GM23248 (cell line): Measurements from ENCODE around the gene UBASH3B. TPM values are rescaled to one million over a fixed set of nuclear protein-coding genes. Genes with fewer than 3 reads are reported as not detected.
A peak's percentile ranks its signal among the peaks of the same experiment; 100 is the strongest.

Source experiments
- DNase-seq: peaks from one replicate; pipeline ENCODE4 v3.0.0-alpha.2; 2015
- H2AFZ ChIP-seq: fragments of 200-600 bp; sonication (generic); 2 replicates; pipeline ENCODE4 v1.6.1; 2016; ENCODE audit warnings: antibody characterized with exemption
- H3F3A ChIP-seq: fragments of 200-600 bp; sonication (generic); 2 replicates; pipeline ENCODE4 v1.6.1; 2016; ENCODE audit warnings: mild to moderate bottlenecking, antibody characterized with exemption, mixed run types; ENCODE audit not compliant: insufficient read depth
- H3K27ac ChIP-seq: fragments of 200-600 bp; sonication (generic); 2 replicates; pipeline ENCODE4 v1.5.1; 2016; ENCODE audit warnings: mild to moderate bottlenecking
- H3K27me3 ChIP-seq: fragments of 200-600 bp; sonication (generic); replicated peaks from 2 replicates; pipeline ENCODE4 v1.6.1; 2016; ENCODE audit warnings: mild to moderate bottlenecking; ENCODE audit not compliant: insufficient read depth
- H3K36me3 ChIP-seq: fragments of 200-600 bp; sonication (generic); 2 replicates; pipeline ENCODE4 v1.6.1; 2016; ENCODE audit warnings: low read depth, mild to moderate bottlenecking
- H3K4me1 ChIP-seq: fragments of 200-600 bp; sonication (generic); 2 replicates; pipeline ENCODE4 v1.6.1; 2016; ENCODE audit warnings: mild to moderate bottlenecking; ENCODE audit not compliant: insufficient read depth
- H3K4me2 ChIP-seq: fragments of 200-600 bp; sonication (generic); one replicate; pipeline ENCODE4 v1.6.1; 2016; ENCODE audit warnings: mild to moderate bottlenecking; ENCODE audit not compliant: unreplicated experiment
- H3K4me3 ChIP-seq: fragments of 200-600 bp; sonication (generic); 2 replicates; pipeline ENCODE4 v1.5.1; 2016; ENCODE audit warnings: mild to moderate bottlenecking
- H3K79me2 ChIP-seq: fragments of 200-600 bp; sonication (generic); 2 replicates; pipeline ENCODE4 v1.6.1; 2016; ENCODE audit warnings: mild to moderate bottlenecking; ENCODE audit not compliant: insufficient read depth
- H3K9ac ChIP-seq: fragments of 200-600 bp; sonication (generic); 2 replicates; pipeline ENCODE4 v1.6.1; 2016; ENCODE audit warnings: mild to moderate bottlenecking
- H3K9me2 ChIP-seq: fragments of 200-600 bp; sonication (generic); 2 replicates; pipeline ENCODE4 v1.6.1; 2016; ENCODE audit warnings: mixed run types, mild to moderate bottlenecking, moderate library complexity; ENCODE audit not compliant: insufficient read depth
- H3K9me3 ChIP-seq: fragments of 200-600 bp; sonication (generic); one replicate; pipeline ENCODE4 v1.6.1; 2017; ENCODE audit warnings: low read depth
- H4K20me1 ChIP-seq: fragments of 200-600 bp; sonication (generic); 2 replicates; pipeline ENCODE4 v1.6.0; 2016; ENCODE audit not compliant: insufficient read depth
- EZH2 ChIP-seq: fragments of 200-600 bp; sonication (generic); IDR thresholded peaks from 2 replicates; pipeline ENCODE4 v1.6.1; 2018; ENCODE audit warnings: antibody characterized with exemption, mild to moderate bottlenecking; ENCODE audit not compliant: insufficient read depth, poor library complexity, severe bottlenecking
- EZH2phosphoT487 ChIP-seq: fragments of 200-600 bp; sonication (generic); IDR thresholded peaks from 2 replicates; pipeline ENCODE4 v1.6.1; 2018; ENCODE audit warnings: antibody characterized with exemption, moderate library complexity, mild to moderate bottlenecking, low read depth; ENCODE audit not compliant: insufficient read depth
- WGBS, 2 experiments: methylation state at CpG; one replicate each; pipeline ENCODE4 v1.1.6; 2015 to 2017; ENCODE audit warnings: low lambda C conversion rate in 2 of 2, low coverage in 1 of 2; ENCODE audit errors: missing lambda C conversion rate in 2 of 2; 5-methylcytosine and 5-hydroxymethylcytosine counted together
- in situ Hi-C: fragments of 300-500 bp; cut with MboI; formaldehyde crosslinking; loops from 2 replicates; pipeline ENCODE4 v1.15.0; 2020
- polyA plus RNA-seq: library from polyadenylated mRNA; unstranded; fragments of >200 nt; fragmentation: Nextera tagmentation; extraction: Ambion mirVana; gene quantifications from 2 replicates; pipeline ENCODE4 v1.2.1, GENCODE V29; 2016
- total RNA-seq: library from RNA; depleted of rRNA; stranded (reverse); fragments of >200 nt; shearing (Covaris generic); gene quantifications from 2 replicates; pipeline ENCODE4 v1.2.3, GENCODE V29; 2014

Gene UBASH3B
- total and polyA plus RNA-seq, 2 experiments from 2014 or later = 15.5 to 19.7 TPM

GRCh38 chr11:122784325-122784955 is 128.9 kb downstream of the UBASH3B start:
- Histone ChIP-seq H3K9me3 (no peaks in the 10 kb centered on the region), H3K4me2 (peak overlapping the region; percentile 29), H3K27ac (peak overlapping the region; percentile 90), H3K36me3 (no peaks in the 10 kb centered on the region), H3K4me1 (peaks cover 19% of the 10 kb centered on the region), H3F3A (peaks cover 21% of the 10 kb centered on the region), H4K20me1 (no peaks in the 10 kb centered on the region), H2AFZ (peak overlapping the region; percentile 33), H3K9me2 (no peaks in the 10 kb centered on the region), H3K79me2 (no peaks in the 10 kb centered on the region), H3K27me3 (no peaks in the 10 kb centered on the region), H3K4me3 (no peak overlapping the region), H3K9ac (peak overlapping the region; percentile 64)
- in situ Hi-C loops = loop anchor here (5.0 kb wide), 1 partner anchor 152 kb away; no protein-coding TSS in a partner anchor
- TF ChIP-seq EZH2phosphoT487 (no peak), EZH2 (no peak)
- WGBS, 2 experiments = 0 to 3% methylated on average over 5 of the region's 5 CpGs
- peak; percentile 97 for DNase-seq

- no peak for TF ChIP-seq EZH2phosphoT487
- TF ChIP-seq EZH2 = no peak
- Histone ChIP-seq H2AFZ (no peak overlapping the region), H3K9me3 (no peaks in the 10 kb centered on the region), H3F3A (peaks cover 22% of the 10 kb centered on the region), H3K4me1 (peaks cover 19% of the 10 kb centered on the region), H4K20me1 (no peaks in the 10 kb centered on the region), H3K9me2 (no peaks in the 10 kb centered on the region), H3K79me2 (no peaks in the 10 kb centered on the region), H3K9ac (peak overlapping the region; percentile 64), H3K4me3 (no peak overlapping the region), H3K4me2 (peak overlapping the region; percentile 29), H3K36me3 (no peaks in the 10 kb centered on the region), H3K27ac (peak overlapping the region; percentile 90), H3K27me3 (no peaks in the 10 kb centered on the region)
- 56 to 57% methylated on average over 13 of the region's 13 CpGs for WGBS, 2 experiments
- no peak for DNase-seq
- in situ Hi-C loops = no loop called here
Measured at GRCh38 chr11:122785031-122785541, 129.6 kb downstream of the UBASH3B start.

GRCh38 chr11:122786896-122787295 is 131.4 kb downstream of the UBASH3B start:
- Histone ChIP-seq H3F3A (peaks cover 40% of the 10 kb centered on the region), H3K9me3 (no peaks in the 10 kb centered on the region), H3K79me2 (no peaks in the 10 kb centered on the region), H3K27me3 (no peaks in the 10 kb centered on the region), H3K27ac (no peak overlapping the region), H3K4me3 (no peak overlapping the region), H2AFZ (no peak overlapping the region), H3K9ac (no peak overlapping the region), H4K20me1 (no peaks in the 10 kb centered on the region), H3K36me3 (no peaks in the 10 kb centered on the region), H3K9me2 (no peaks in the 10 kb centered on the region), H3K4me1 (peaks cover 24% of the 10 kb centered on the region), H3K4me2 (no peak overlapping the region)
- 82 to 85% methylated on average over 7 of the region's 7 CpGs for WGBS, 2 experiments
- in situ Hi-C loops = no loop called here
- no peak for DNase-seq
- TF ChIP-seq EZH2 = no peak
- TF ChIP-seq EZH2phosphoT487 = no peak

- in situ Hi-C loops = no loop called here
- no peak overlapping the region for H3K9ac ChIP-seq
- H3K9me3 ChIP-seq = no peaks in the 10 kb centered on the region
- no peaks in the 10 kb centered on the region for H4K20me1 ChIP-seq
- no peak overlapping the region for H3K4me3 ChIP-seq
- peaks cover 36% of the 10 kb centered on the region for H3F3A ChIP-seq
- no peaks in the 10 kb centered on the region for H3K79me2 ChIP-seq
- TF ChIP-seq EZH2 (no peak), EZH2phosphoT487 (no peak)
- DNase-seq = no peak
- no peak overlapping the region for H3K4me2 ChIP-seq
- no peaks in the 10 kb centered on the region for H3K9me2 ChIP-seq
- no peaks in the 10 kb centered on the region for H3K36me3 ChIP-seq
- H3K27me3 ChIP-seq = no peaks in the 10 kb centered on the region
- H2AFZ ChIP-seq = no peak overlapping the region
- H3K4me1 ChIP-seq = peaks cover 28% of the 10 kb centered on the region
- whole genome bisulfite sequencing, 2 experiments = 96 to 97% methylated on average over 10 of the region's 10 CpGs
- H3K27ac ChIP-seq = no peak overlapping the region
Measured at GRCh38 chr11:122788781-122789535, 133.4 kb downstream of the UBASH3B start.
